Tibial nerve (tissue), 3 donors: ENCODE measurements around the gene KCNK4.

Source experiments
- POLR2A ChIP-seq, 2 donors: fragments of 450-650 bp; IDR thresholded peaks; one replicate each; pipeline ENCODE4 v1.6.1; 2017; ENCODE audit warnings: antibody characterized with exemption in 2 of 2, mild to moderate bottlenecking in 2 of 2, moderate library complexity in 2 of 2
- TF ChIP-seq, protein P1 (sequence below), 5 experiments: fragments of 200-600 bp in 3 of 5; fragments of 450-650 bp in 2 of 5; sonication (generic) in 3 of 5; IDR thresholded peaks; one replicate each; pipeline ENCODE4 v1.5.1; 2016 to 2019; ENCODE audit warnings: antibody characterized with exemption in 5 of 5, mild to moderate bottlenecking in 3 of 5, moderate library complexity in 2 of 5

DNA sequence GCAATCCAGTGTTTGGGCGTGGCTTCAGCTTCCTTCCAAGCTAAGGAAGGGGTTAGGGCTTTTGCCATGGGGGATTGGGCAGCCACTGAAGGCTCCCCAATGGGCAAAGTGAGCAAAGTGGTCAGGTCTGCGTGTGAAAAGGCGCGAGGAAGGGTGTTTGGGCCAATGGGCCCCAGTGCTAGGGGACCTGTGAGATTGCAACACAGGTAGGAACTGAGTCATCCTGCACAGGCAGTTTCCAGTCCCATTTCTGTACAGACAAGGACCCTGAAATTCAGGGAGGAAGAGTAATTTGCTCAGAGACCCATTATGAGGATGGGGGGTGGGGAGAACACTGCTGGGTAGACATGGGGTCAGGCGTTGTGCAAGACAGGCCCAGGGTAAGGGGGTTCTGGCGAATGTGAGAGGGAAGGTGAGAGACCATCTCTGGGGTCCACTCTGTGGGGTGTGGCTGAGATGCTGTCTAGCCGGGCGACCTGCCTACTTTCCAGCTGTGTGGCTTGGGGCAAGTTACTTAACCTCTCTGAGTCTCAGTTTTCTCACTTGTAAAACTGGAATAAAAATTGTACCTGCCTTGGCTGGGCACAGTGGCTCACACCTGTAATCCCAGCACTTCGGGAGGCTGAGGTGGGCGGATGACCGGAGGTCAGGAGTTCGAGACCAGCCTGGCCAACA is 56.2 kb downstream of the KCNK4 start:
- TF ChIP-seq POLR2A (IDR thresholded peaks at IDR 0.05): no peak
- TF ChIP-seq, protein P1, sequence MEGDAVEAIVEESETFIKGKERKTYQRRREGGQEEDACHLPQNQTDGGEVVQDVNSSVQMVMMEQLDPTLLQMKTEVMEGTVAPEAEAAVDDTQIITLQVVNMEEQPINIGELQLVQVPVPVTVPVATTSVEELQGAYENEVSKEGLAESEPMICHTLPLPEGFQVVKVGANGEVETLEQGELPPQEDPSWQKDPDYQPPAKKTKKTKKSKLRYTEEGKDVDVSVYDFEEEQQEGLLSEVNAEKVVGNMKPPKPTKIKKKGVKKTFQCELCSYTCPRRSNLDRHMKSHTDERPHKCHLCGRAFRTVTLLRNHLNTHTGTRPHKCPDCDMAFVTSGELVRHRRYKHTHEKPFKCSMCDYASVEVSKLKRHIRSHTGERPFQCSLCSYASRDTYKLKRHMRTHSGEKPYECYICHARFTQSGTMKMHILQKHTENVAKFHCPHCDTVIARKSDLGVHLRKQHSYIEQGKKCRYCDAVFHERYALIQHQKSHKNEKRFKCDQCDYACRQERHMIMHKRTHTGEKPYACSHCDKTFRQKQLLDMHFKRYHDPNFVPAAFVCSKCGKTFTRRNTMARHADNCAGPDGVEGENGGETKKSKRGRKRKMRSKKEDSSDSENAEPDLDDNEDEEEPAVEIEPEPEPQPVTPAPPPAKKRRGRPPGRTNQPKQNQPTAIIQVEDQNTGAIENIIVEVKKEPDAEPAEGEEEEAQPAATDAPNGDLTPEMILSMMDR (IDR thresholded peaks at IDR 0.05): no peak
